ENCODE data around the gene COL6A1.

DNA sequence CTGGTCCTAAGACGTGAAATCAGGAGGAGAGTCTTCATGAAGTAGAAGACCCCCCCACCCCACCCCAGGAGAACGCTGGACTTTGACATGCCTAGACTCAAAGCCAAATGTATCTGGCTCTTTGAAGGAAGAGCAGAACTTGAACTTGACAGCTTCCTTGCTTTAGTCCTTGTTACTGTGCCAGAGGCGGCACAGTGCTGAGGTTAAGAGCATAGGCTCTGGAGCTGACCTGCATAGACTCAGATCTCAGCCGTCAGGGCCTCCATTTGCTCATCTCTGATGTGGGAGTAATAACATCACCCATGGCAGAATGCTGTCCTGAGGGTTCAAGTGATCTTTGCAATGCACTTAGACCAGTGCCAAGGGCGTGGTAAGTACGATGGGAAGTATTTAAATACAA lies 39.0 kb downstream of the COL6A1 start:
- TF ChIP-seq, protein P1, sequence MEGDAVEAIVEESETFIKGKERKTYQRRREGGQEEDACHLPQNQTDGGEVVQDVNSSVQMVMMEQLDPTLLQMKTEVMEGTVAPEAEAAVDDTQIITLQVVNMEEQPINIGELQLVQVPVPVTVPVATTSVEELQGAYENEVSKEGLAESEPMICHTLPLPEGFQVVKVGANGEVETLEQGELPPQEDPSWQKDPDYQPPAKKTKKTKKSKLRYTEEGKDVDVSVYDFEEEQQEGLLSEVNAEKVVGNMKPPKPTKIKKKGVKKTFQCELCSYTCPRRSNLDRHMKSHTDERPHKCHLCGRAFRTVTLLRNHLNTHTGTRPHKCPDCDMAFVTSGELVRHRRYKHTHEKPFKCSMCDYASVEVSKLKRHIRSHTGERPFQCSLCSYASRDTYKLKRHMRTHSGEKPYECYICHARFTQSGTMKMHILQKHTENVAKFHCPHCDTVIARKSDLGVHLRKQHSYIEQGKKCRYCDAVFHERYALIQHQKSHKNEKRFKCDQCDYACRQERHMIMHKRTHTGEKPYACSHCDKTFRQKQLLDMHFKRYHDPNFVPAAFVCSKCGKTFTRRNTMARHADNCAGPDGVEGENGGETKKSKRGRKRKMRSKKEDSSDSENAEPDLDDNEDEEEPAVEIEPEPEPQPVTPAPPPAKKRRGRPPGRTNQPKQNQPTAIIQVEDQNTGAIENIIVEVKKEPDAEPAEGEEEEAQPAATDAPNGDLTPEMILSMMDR (IDR thresholded peaks at IDR 0.05; ENCODE audit: low read depth, low read length, poor library complexity, severe bottlenecking): no peak
- no peak for TF ChIP-seq EZH2phosphoT487 (IDR thresholded peaks at IDR 0.05; ENCODE audit: borderline replicate concordance, low read length)

Measured in DOHH2 (cell line).